HG03571 (cell line): ENCODE results near the gene GPR146.

Experiments used
- ATAC-seq: cut with Tn5 transposase; IDR thresholded peaks from one replicate; pipeline ENCODE4 v1.9.1; 2021; ENCODE audit not compliant: unreplicated experiment

GPR146 gene

DNA sequence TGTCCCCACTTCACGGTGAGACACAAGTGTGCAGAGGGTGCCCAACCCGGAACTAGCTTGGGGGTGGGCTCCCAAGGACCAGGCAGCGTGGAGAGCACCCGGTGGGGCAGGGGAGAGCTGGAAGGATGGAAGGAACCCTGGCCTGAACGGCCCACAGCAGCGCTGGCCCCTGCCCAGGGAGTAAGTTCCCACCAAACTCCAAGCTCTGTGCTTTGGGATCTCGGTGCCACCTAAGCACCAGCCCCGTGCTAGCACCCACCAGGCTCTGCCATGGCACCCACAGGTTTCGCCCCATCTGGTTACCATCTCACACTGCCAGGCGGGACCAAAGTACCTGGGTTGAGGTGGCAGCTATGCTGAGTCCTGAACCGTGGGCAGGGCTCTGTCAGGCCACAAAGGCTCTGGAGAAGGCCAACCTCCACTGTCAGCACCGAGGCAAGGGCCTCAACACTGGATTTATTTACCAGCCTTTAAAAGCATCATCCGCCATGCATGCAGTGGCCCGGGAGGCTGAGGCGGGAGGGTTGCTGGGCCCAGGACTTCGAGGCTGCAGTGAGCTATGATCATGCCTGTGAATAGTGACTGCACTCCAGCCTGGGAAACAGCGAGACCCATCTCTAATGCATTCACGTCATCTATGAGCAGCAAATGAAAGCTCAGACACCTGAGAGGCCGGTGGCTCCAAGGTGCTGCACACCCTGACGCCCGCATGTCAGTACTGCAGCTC, 59.6 kb downstream of the GPR146 start:
- no peak for ATAC-seq

GRCh38 chr7:1104516-1105179, 60.3 kb downstream of the GPR146 start:
- ATAC-seq = no peak

- ATAC-seq = peak; percentile 48
Measured at GRCh38 chr7:1105189-1105588, 60.8 kb downstream of the GPR146 start.

DNA sequence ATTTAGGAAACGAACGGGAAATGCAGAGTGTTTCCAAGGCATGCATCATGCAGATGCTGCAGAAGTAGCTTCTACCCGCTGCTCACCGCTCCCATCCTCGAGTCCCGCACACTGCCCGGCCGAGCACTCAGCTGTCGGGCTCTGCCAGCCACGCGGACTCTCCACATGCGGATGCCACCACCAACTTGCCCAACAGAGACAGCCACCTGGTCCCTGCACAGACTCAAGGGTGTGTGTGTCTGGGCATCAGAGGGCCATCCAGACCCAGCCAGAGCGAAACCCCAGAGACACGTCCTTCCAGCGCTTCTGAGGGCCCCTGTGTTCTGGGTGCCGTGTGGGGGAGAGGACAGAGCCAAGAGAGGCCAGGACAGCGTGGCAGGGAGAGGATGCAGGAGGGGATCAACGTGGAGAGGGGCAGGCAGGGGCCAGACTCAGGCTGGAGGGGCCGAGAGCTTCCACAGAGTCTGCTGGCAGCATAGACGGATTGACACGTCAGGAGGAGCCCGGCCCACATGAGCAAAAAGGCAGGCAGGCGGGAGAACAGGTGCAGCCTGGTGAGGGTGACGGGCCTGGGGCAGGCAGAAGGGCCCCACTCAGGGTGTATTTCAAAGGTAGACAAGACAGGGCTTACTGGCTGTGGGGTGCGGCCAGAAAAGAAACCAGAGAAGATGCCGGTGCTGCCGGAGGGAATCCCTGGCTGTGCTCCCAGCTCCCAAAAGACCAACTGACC, 61.9 kb downstream of the GPR146 start:
- no peak for ATAC-seq

DNA sequence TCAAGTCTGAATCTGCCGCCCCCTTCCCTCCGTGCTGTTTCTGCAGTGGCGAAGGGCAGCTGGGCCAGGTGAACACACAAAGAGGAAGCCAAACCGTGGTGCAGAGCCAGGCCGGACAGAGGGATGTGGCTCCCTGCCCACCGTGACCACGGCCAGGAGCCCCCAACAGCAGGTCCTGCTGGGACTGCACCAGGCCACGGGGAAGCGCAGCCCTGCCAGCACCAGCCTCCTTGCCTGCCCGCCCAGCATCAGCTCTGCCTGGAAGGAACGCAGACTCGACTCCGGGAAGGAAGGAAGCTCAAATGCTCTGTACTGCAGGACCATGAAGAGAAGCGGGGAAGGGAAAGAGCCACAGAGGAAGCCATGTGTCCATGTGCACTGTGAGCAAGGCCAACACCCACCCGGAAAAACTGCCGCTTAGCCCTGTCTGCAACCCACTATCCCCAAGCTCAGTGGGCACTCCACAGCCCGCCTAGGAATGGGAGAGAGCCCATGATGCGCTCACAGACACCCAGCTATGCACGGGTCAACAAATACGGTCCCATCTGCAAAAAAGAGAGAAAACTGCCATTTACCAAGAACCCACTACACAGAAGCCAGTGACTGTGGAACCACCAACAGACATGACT, 62.6 kb downstream of the GPR146 start:
- ATAC-seq = no peak

DNA sequence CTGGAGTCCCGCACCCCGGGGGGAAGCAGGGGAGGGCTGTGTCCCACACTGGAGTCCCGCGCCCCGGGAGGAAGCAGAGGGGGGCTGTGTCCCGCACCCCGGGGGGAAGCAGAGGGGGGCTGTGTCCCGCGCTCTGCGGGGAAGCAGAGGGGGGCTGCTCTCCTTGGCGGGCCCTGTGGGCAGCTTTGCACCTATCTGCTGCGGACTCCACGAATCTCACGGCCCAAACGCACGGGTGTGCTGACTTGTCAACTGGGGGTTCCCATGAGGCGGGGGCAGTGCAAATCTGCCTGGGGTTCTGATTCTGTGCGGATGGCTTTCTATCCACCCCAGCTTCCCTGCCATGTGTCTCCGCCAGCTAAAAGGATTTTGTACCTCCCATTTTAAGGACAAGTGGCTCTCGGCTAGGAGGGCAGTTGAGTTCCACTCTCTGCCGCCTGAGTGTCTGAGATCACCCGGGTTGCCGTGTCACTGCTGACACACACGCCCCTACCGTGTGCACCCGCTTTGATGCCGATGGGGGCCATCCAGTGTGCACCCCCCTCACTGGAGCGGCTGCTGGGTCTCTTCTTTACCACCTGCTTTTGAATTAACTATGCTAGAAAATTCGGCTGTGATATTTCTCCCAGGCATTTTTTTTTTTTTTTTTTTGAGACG, 64.0 kb downstream of the GPR146 start:
- ATAC-seq = no peak
